Peyer's patch (tissue), 4 donors: ENCODE results near the gene SOBP.

ENCODE experiments used
- CTCF ChIP-seq, 6 experiments: fragments of 450-650 bp in 4 of 6; fragments of 200-600 bp in 2 of 6; sonication (generic) in 1 of 6; IDR thresholded peaks; one replicate each; pipeline ENCODE4 v1.5.1; 2017 to 2019; ENCODE audit warnings: antibody characterized with exemption in 6 of 6, mild to moderate bottlenecking in 3 of 6, moderate library complexity in 1 of 6
- POLR2A ChIP-seq, 2 donors: fragments of 450-650 bp; IDR thresholded peaks; one replicate each; pipeline ENCODE4 v1.5.1; 2017; ENCODE audit warnings: antibody characterized with exemption in 2 of 2, mild to moderate bottlenecking in 2 of 2, moderate library complexity in 2 of 2

- no peak for TF ChIP-seq CTCF (IDR thresholded peaks at IDR 0.05)
- TF ChIP-seq POLR2A (IDR thresholded peaks at IDR 0.05), result no peak
These were observed 116.5 kb downstream of the SOBP start for GRCh38 chr6:107606407-107606806.
